IPS-20b (cell line): ENCODE data around the gene ADAMTS9.

Experiments used
- H3K27ac ChIP-seq: one replicate; pipeline ENCODE4 v1.5.1; 2013; ENCODE audit warnings: low read length
- H3K27me3 ChIP-seq: 2 replicates; pipeline ENCODE4 v1.6.1; 2013; ENCODE audit warnings: mild to moderate bottlenecking, low read length, inconsistent platforms; ENCODE audit not compliant: insufficient read depth
- H3K36me3 ChIP-seq: 2 replicates; pipeline ENCODE4 v1.6.1; 2013; ENCODE audit warnings: low read depth, mild to moderate bottlenecking, inconsistent platforms, low read length, moderate library complexity; ENCODE audit not compliant: insufficient read depth
- H3K4me1 ChIP-seq: 2 replicates; pipeline ENCODE4 v1.6.1; 2013; ENCODE audit warnings: mild to moderate bottlenecking, control low read depth, inconsistent platforms, low read length, moderate library complexity; ENCODE audit not compliant: insufficient read depth
- H3K4me3 ChIP-seq: 2 replicates; pipeline ENCODE4 v1.5.1; 2013; ENCODE audit warnings: mild to moderate bottlenecking, low read length, inconsistent platforms
- H3K9ac ChIP-seq: 2 replicates; pipeline ENCODE4 v1.6.1; 2013; ENCODE audit warnings: low read depth, mild to moderate bottlenecking, inconsistent platforms, low read length, moderate library complexity
- H3K9me3 ChIP-seq: 2 replicates; pipeline ENCODE4 v1.6.1; 2013; ENCODE audit warnings: mild to moderate bottlenecking, low read depth, low read length, inconsistent platforms; ENCODE audit not compliant: insufficient read depth

The ADAMTS9 gene

GRCh38 chr3:64467255-64467944 lies 220.4 kb downstream of the ADAMTS9 start:
- Histone ChIP-seq H3K36me3 (no peaks in the 10 kb centered on the region), H3K4me3 (no peak overlapping the region), H3K27me3 (no peaks in the 10 kb centered on the region), H3K27ac (no peak overlapping the region), H3K9me3 (no peaks in the 10 kb centered on the region), H3K4me1 (peaks cover 5% of the 10 kb centered on the region; the same call in 1 of the 2 replicates), H3K9ac (no peak overlapping the region)
